ENCODE data around the gene DBNL. TPM values are rescaled to one million over a fixed set of nuclear protein-coding genes. Genes with fewer than 3 reads are reported as not detected.

DBNL gene
- polyA plus RNA-seq, 1 donor: 37.0 TPM

DNA sequence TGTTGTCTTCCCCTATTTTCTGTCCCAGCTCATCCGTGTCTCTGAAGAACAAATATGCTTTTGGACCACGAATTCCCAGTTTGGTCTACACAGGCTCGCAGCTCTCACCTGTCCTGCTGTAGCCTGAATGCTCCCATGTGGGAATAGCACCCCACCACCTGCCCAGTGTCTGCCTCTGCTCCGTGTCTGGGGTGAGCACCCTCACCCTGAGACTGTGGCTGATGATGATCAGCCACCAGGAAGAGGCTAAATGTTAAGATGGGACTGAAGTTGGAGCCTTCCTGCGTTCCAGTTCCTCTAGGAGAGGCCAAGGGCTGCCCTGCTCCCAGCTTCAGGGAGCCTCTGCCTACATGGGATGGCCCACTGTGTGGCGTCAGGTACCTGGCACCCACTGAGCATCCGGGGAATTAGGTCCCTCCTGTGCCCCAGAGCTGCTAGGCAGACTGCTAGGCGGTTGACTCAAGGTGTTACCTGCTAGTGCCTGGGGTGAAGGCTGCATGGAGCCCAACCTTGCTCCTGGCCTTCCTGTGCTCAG lies 17.2 kb downstream of the DBNL start:
- no peak for DNase-seq (ENCODE audit: low read depth)

DNA sequence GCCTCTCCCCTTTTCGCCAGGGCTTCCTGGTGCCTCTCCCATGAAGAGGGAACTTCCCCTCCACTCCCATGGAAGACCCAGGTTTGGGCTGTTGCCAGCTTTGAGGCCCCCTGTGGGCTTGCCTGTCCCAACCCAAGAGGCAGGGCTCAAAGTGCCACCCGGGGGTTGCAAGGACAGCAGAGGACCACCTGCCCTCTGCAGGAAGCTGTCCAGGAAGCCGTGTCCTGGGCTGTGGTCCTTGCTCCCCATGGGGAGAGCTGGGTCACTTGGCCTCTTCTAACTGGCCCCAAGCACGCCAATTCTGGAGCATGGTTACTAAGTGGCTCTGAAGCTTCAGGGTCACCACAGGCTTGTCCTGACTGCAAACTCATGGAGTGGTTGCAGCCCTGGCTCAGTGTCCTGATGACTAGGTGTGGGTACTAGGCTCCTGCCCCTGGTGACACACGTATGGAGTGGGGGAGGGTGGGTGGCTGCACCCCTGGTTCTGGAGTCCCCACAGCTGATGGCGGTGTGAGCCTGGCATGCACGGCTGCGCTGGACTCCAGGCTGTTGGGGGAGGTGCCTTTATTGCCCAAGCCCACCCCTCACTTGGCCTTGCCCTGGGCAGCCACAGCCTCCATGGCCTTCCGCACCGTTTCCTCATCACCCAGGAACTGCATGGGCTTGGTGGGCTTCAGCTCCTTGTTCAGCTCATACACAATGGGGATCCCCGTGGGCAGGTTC lies 17.8 kb downstream of the DBNL start:
- DNase-seq (ENCODE audit: low read depth): no peak

DNA sequence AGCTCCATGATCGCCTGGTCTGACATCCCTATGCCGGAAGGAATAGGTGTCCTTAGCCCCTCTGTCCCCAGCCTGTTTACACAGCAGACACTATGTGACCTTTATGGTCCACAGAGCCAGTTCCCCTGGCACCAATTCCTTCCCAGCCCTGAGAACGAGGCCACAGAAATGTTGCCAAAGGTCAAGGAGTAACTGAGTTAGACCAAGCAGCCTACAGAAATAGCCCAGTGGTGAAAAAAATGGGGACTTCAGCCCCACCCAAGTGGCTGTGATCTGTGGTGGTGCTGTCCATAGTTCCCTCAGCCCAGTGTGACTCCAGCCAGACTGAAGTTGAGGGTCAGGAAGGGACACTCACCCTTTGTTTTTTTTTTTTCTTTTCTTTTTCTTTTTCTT lies 18.4 kb downstream of the DBNL start:
- no peak for DNase-seq (ENCODE audit: low read depth)

DNA sequence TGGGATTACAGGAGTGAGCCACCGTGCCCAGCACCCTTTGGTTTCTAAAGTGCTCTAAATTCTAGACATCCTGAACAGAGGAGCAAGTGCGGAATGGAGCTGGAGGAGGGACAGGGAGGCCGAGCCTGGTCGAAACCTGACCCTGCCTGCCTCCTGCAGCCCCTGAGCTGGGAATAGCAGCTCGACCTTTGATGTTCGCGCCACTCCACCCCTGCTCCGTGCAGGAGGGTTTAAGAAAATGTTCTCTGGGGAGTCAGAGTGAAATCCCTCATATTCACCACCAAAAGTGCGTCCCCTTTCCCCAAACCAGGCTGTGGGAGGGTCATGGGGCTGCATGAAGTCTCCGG lies 19.0 kb downstream of the DBNL start:
- DNase-seq (ENCODE audit: low read depth): no peak

DNA sequence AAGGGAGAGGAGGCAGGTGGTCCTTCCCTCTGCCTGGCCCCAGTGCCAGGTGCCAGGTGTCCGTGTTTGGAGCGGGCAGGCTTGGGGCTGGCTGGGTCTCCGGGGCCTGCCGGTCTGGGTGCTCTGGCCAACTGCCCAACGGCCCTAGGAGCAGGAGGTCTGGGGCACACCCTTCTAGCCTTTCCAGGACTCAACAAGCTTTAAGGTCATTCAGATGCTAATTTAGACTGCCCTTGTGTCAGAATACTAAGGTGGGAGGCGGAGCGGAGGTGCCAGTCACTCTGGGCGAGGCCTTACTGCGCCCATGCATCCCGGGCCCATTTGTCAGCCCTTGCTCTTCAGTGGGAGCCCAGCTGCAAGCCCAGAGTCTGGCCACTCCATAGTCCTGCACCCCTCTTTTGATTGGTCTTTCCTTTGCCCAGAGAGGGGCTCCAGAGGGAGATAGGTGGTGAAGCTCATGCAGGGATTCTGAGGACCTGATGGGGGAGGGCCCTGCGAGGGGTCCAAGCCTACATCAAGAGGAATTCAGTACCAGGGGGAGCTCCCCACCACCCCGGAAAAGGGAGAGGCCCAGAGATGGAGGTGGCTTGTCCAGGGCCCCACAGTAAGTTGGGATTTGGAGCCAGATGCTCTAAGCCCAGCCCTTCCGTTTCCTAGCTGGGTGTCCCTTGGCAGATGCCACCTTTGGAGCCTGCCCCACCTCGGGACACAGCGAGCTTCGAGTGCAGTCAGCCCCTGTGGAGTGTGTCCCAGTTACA lies 19.6 kb downstream of the DBNL start:
- no peak for DNase-seq (ENCODE audit: low read depth)

DNA sequence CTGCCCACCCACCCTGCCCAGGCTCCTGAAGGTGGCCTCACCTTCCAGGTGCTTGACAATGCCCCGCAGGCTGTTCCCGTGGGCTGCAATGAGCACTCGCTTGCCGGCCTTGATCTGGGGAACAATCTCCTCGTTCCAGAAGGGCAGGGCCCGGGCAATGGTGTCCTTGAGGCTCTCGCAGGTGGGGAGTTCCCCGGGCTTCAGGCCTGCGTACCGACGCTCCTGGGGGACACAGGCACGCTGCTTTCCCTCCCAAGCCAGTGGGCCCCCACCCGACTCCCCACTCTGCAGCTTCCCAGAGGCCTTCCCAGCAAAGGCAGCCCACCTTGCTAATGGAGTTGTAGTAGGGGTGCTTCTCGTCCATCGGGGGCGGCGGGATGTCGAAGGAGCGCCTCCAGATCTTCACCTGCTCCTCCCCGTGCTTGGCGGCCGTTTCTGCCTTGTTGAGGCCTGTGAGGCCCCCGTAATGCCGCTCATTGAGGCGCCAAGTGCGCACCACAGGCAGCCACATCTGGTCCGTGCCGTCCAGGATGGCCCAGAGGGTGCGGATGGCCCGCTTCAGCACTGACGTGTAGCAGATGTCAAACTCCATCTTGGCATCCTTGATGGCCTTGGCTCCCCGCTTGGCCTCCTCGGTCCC lies 20.4 kb downstream of the DBNL start:
- DNase-seq (ENCODE audit: low read depth): no peak

DNA sequence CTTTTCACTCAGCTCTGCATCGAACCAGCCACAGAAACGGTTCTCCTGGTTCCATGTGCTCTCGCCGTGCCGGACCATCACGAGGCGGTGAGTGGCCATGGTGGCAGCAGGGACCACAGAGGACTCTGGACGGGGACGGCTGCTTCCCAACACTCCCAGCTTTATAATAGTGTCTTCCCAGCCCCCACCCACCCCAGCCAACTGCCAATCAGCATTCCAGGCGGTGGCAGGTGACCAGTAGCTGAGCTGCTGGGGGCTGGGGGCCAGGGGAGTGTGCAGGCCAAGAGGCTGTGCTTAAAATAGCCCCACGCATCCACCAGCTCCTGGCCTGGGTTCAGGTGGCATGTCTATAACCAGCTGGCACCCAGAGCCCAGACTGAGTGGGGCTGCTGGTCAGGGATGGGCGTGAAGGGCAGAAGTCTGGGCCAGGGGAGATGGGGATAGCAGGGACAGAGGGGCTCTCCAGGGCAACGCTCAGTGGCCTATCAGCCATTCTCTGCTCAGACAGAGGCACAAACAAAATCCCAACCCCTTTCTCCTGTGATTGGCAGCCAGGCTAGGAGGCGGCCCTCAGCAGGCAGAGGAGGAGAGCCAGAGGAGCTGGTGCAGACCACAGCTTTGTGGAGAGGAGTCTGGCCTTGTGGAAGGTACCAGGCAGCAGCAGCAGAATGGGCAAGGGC lies 21.1 kb downstream of the DBNL start, which contains the start of gene PGAM2:
Gene PGAM2, minus strand, starts transcription at position 137 of the 680 bp plus-strand sequence. Its CDS starts 38 bp downstream, at position 99.
- DNase-seq (ENCODE audit: low read depth): no peak

DNA sequence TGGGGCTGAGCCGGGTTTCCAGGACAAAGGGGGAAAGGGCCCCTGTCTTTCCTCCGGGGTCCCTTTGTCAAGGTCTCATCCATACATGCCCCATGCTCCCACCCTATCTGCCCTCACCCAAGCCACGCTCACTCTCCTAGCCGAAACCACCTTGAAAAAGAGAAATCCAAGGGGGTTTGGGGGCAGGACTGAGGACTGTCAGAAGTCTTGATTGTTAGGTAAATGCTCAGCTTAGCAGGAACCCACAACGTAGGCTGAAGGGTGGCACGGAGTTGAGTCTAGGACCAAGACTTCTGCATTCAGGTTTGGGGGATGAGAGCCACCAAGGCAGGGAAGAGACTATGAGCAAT lies 21.6 kb downstream of the DBNL start:
- no peak for DNase-seq (ENCODE audit: low read depth)

DNA sequence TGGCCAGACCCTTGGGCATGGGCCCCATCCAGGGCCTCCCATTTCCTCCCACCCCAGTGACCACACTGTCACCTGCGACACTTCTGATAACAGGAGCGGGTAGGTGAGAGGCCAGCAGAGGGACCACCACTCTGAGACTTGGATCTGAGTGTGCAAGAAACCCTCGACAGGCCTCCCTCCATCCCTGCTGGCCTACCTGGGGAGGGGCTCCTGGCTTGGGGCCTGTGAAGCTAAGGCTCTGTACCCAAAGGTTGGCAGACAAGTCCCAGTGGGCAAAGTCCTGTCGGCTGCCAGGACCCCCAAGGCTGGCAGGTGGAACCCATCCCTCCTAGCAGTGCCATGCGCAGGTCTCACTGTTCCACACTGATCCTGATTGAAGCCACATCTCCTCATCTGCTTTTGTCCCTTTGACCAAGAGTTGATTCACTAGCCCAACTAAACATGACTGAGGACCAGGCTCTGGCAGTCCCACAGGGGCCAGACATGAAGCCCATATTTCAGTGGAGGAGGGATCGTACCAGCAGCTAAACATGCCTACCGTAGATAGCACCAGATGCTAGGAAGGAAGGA lies 22.1 kb downstream of the DBNL start:
- DNase-seq (ENCODE audit: low read depth): no peak

DNA sequence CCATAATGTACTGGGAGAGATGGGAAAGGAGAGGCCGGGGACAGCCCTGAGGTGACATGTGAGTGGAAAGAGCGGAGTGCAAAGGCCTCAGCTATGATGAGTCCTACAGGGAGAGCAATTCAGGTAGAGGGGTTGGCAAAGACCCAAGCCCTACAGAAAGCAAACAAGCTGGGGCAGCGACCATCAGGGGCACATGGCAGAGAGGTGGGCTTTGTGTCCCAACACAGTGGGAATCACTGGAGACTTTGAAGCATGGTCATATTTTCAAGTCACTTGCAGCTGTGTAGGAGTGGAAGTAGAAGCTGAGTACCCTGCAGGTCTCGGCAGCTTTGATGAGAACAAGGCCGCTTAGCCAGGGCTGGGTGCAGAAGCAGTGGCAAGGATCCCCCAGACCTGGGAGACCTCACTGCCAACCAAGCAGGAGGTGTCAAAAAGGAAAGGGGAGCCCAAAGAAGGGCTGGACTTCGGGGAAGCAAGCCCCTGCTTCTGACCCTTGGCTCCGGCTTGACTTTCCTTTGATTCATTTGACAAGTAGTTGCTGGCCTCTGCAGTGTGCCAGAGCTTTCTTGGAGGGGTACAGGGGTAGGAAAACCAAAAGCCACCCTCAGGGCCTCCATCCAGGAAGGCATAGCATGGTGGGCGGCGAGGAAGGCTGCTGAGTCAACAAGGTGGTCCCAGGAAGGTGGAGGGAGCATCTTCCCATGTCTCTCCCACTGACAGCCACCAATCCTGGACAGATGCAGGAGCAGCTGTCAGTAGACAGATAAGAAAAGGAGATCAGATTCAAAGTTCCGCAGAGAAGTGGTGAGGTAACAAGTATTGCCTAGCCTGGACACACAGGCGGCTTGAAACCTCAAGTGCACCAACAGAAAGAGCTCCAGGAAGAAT lies 22.8 kb downstream of the DBNL start:
- no peak for DNase-seq (ENCODE audit: low read depth)

DNA sequence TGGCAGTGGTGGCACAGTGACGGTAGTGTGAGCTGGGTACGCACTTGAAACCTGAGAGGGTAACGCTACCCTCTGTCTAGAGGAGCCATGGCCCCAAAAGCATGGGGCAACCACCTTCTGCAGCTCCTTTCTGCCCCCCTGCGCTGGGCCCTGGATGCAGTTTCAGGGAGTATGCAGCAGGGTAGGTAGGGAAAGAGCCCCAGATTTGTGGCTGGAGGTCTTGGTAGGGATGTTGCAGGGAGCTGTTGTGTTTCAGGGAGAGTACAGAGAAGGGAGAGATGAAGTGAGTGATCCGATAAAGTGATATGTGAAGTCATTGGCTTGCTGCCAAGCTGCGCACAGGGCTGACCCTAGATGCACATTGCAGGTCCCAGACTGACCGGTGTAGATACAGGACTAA lies 23.6 kb downstream of the DBNL start:
- no peak for DNase-seq (ENCODE audit: low read depth)

DNA sequence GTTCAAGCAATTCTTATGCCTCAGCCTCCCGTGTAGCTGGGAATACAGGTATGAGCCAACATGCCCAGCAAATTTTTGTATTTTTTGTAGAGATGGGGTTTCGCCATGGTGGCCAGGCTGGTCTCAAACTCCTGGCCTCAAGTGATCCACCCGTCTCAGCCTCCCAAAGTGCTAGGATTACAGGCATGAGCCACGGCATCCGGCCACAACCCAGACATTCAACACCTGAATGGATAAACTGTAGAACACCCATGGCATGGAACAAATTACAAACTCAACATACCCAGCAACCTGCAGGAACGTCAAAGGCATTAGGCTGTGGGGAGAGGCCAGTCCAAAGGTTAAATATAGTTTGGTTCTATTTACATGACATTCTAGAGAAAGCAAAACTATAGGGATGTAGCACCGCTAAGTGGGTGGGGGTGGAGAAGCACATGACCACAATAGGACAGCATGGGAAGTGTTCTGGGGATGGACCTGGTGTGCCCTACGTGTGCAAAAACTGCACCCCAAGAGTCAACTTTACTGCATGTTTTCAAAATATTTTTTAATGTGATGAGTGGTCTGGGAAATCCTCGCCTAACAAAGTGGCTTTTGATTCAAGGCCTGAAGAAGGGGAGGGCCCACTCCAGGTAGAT lies 27.3 kb downstream of the DBNL start:
- DNase-seq (ENCODE audit: low read depth): no peak

DNA sequence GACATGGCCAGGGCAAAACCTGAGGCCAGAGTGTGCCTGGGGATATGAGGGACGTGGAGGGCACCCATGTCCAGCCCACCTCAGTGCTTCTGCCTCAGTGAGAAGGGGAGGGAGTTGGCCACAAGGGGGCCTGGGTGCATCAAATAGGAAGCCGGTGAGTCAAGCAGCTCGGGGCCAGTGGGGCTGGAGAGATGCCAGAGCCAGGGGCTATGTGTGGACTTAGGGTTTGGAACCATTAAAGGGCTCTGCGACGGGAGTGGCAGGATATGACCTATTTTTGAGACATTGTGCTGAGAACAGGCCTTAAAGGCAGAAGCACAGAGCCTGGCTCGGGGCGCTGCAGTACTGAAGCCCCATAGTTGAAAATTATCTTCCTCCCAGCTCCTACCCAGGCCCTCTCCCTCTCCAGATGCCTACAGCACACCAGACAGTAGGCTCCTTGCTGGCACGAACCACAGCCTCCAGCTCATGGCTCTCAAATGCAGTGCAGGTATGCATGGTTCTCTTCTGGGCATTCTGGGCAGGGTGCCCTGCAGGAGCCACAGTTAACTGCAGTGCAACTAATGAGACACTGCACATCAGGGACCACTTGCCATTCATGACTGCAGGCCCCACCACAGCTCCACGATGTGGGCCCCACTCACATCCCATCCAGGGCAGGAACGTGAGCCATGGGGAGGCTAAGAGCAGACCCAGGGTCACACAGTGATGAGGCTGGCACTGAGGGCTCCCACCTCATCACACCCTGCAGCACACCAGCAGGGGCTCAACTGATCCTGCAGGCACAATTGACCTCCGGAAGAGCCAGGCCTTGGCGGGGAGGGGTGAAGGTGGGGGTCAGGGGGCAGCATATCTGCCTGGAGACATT lies 28.1 kb downstream of the DBNL start:
- DNase-seq (ENCODE audit: low read depth): no peak

DNA sequence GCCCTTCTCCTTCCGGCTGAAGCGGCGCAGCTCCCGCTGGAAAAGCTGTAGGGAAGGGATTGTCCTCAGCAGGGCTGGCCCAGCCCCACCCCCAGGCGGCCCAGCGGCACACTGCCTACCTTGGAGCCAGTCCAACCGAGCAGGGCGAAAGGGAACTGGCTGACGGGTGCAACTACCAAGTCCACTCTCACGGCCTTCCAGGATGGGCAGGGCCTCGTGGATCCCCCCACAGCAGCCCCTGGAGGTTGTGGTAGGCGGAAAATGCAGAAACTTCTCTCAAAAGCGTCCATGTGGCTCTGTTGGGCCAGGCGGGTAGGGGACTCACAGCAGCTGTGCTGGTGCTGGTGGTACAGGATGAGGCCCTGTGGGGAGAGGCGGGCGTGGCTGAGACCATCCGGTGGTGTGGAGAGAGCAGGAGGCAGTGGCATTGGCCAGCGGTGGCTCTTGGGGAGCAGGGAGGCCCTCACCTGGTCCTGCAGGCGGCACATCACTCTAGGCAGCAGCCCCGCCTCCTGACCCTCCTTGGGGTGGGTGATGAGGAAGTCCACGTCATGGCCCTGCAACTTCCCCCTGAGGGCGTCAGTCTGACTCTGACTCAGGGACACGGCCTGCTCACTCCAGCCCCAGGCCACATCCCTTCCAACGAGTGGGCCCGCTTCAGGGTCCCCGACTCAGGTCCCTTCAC lies 29.3 kb downstream of the DBNL start:
- DNase-seq (ENCODE audit: low read depth): no peak

DNA sequence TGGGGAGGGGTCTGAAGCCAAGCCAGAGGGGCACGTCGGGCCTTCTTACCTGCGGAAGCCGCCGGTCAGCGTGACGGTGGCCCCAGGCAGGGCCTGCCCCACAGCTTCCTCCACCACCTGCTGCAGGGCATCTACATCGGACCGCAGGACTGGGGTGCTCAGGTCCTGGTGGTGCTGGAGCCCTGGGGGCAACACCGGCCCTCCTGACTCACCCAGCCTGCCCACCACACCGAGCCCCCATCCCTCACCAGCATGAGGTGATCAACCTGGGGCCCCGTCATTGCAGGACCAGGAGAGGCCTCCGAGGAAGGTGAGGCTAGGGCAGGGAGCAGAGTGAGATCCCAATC lies 29.8 kb downstream of the DBNL start:
- DNase-seq (ENCODE audit: low read depth): no peak

DNA sequence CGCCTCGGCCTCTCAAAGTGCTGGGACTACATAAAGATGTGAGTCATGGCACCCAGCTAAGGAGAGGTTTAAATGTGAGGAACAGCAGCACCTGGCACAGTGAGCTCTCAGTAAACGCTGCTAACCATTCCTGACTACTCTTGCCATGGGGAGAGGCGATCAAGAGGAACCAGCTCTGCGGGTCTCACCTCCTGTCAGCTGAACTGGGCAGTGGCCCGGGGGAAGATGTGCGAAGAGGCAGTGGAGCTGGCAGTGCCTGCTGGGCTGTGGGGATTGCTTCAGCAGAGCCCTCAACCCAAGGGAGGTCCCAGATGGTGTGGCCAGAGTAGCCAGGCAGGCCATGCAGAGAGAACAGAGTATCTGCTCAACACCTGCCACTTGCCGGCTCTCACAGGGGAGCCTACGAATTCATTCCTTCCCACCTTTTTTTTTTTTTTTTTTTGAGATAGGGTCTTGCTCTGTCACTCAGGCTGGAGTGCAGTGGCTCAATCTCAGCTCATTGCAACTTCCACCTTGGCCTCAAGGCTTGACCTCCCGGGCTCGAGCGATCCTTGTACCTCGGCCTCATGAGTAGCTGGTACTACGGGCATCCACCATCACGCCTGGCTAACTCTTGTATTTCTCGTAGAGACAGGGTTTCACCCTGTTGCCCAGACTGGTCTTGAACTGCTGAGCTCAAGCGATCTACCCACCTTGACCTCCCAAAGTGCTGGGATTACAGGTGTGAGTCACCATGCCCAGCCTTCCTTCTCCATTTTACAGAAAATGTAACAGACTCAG lies 31.0 kb downstream of the DBNL start:
- DNase-seq (ENCODE audit: low read depth): no peak

DNA sequence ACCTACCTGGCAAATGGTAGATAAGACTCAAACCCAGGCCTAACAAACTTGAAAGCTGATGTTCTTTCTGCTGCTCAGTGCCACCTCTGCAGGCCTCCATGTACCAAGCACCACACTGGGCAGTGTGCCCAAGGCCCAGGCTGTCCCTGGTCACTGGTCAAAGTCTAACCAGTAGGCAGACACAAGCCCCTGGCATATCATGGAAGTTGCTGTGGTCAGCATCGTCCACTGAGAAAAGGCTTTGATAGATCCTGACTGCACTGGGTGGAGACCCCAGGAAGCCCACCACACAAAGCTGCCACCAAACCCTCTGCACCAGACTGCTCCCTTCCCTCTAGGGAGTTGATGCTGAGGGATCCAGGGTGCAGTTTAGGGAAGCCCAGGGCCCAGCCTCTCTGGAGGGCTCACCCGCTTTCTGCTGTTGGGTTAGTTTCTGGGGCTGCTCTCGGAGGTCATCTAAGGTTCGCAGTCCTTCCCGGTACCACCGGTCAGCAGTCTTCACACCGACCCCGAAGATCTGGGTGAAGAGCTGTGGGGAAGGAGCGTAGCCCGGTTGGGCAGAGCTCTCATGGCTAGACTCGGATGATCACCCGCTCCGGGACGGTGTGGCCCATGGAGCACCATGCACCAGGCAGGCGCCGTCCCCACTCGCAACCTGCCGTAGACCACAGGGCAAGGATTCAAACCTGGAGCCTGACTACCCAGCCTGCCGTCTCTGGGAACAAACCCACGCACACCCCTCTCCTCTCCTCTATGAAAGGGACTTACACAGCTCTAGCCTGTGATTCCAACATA lies 31.8 kb downstream of the DBNL start:
- DNase-seq (ENCODE audit: low read depth): no peak

Measured in forelimb muscle (tissue), 1 donor.